ENCODE measurements around the gene HS3ST5.

HS3ST5 gene

GRCh38 chr6:114342826-114343781 lies at the start of gene HS3ST5:
HS3ST5 (minus strand) TSS chr6:114343023; CDS start chr6:114062845, 280,178 bp downstream.
- no peak for DNase-seq (ENCODE audit: low read depth in 2 of 2)

GRCh38 chr6:114390176-114390575 lies 47.4 kb upstream of the HS3ST5 start:
- no peak for DNase-seq (ENCODE audit: low read depth in 2 of 2)

GRCh38 chr6:114389111-114389510 lies 46.3 kb upstream of the HS3ST5 start:
- DNase-seq (ENCODE audit: low read depth in 2 of 2) = no peak

- DNase-seq (ENCODE audit: low read depth in 2 of 2) = no peak
Observed at GRCh38 chr6:114382406-114382805, 39.6 kb upstream of the HS3ST5 start.

GRCh38 chr6:114377881-114378280 lies 35.1 kb upstream of the HS3ST5 start:
- no peak for DNase-seq (ENCODE audit: low read depth in 2 of 2)

- DNase-seq (ENCODE audit: low read depth in 2 of 2) = no peak
Observed at GRCh38 chr6:114376611-114377175, 33.9 kb upstream of the HS3ST5 start.

- DNase-seq (ENCODE audit: low read depth in 2 of 2) = no peak
Observed at GRCh38 chr6:114375541-114376192, 32.8 kb upstream of the HS3ST5 start.

GRCh38 chr6:114367315-114367961 lies 24.6 kb upstream of the HS3ST5 start:
- DNase-seq (ENCODE audit: low read depth in 2 of 2) = no peak

- DNase-seq (ENCODE audit: low read depth in 2 of 2) = no peak
Observed at GRCh38 chr6:114366899-114367298, 24.1 kb upstream of the HS3ST5 start.

- no peak for DNase-seq (ENCODE audit: low read depth in 2 of 2)
Observed at GRCh38 chr6:114364301-114364700, 21.5 kb upstream of the HS3ST5 start.

- DNase-seq (ENCODE audit: low read depth in 2 of 2) = no peak
Observed at GRCh38 chr6:114362957-114363356, 20.1 kb upstream of the HS3ST5 start.

GRCh38 chr6:114362396-114362795 lies 19.6 kb upstream of the HS3ST5 start:
- no peak for DNase-seq (ENCODE audit: low read depth in 2 of 2)

- no peak for DNase-seq (ENCODE audit: low read depth in 2 of 2)
Observed at GRCh38 chr6:114361036-114361435, 18.2 kb upstream of the HS3ST5 start.

GRCh38 chr6:114355300-114355699 lies 12.5 kb upstream of the HS3ST5 start:
- no peak for DNase-seq (ENCODE audit: low read depth in 2 of 2)

- no peak for DNase-seq (ENCODE audit: low read depth in 2 of 2)
Observed at GRCh38 chr6:114354482-114354881, 11.7 kb upstream of the HS3ST5 start.

- DNase-seq (ENCODE audit: low read depth in 2 of 2) = no peak
Observed at GRCh38 chr6:114346451-114346850, 3.6 kb upstream of the HS3ST5 start.

- DNase-seq (ENCODE audit: low read depth in 2 of 2) = no peak
Observed at GRCh38 chr6:114344971-114345275, 2.1 kb upstream of the HS3ST5 start.

- no peak for DNase-seq (ENCODE audit: low read depth in 2 of 2)
Observed at GRCh38 chr6:114344246-114344970, 1.6 kb upstream of the HS3ST5 start.

GRCh38 chr6:114343782-114344144 lies 940 bp upstream of the HS3ST5 start:
- no peak for DNase-seq (ENCODE audit: low read depth in 2 of 2)

- no peak for DNase-seq (ENCODE audit: low read depth in 2 of 2)
Observed at GRCh38 chr6:114342086-114342825, 567 bp downstream of the HS3ST5 start.

GRCh38 chr6:114339706-114340105 lies 3.1 kb downstream of the HS3ST5 start:
- no peak for DNase-seq (ENCODE audit: low read depth in 2 of 2)
